Astrocyte (in vitro differentiated cells and primary cell): ENCODE data around the gene B4GALNT2. TPM values are rescaled to one million over a fixed set of nuclear protein-coding genes. Genes with fewer than 3 reads are reported as not detected.
"Not testable (repeated sequence)": the region's sequence is repeated elsewhere in the genome, so short reads cannot be mapped to it uniquely, and the experiment has no call there.

Experiments
- DNase-seq: peaks from one replicate; pipeline ENCODE4 v3.0.0-alpha.2; 2010; ENCODE audit warnings: low read depth
- FAIRE-seq: peaks from 2 replicates; lab custom pipeline; 2011; peaks lifted over from hg19 to GRCh38; lab: Jason Lieb, UNC
- H2AFZ ChIP-seq: 2 replicates; pipeline ENCODE4 v1.6.0; 2012; ENCODE audit warnings: low read depth, low read length, inconsistent platforms
- H3K27ac ChIP-seq: 2 replicates; pipeline ENCODE4 v1.5.1; 2011; ENCODE audit warnings: low read depth, low read length, inconsistent platforms
- H3K27me3 ChIP-seq: 2 replicates; pipeline ENCODE4 v1.6.0; 2011; ENCODE audit warnings: low read length, inconsistent platforms; ENCODE audit not compliant: insufficient read depth
- H3K36me3 ChIP-seq: 2 replicates; pipeline ENCODE4 v1.5.1; 2011; ENCODE audit warnings: low read length, inconsistent platforms; ENCODE audit not compliant: insufficient read depth
- H3K4me1 ChIP-seq: 2 replicates; pipeline ENCODE4 v1.5.1; 2011; ENCODE audit warnings: low read length, inconsistent platforms; ENCODE audit not compliant: insufficient read depth
- H3K4me2 ChIP-seq: 2 replicates; pipeline ENCODE4 v1.6.0; 2012; ENCODE audit warnings: low read length, inconsistent platforms
- H3K4me3 ChIP-seq: 2 replicates; pipeline ENCODE4 v1.5.1; 2011; ENCODE audit warnings: low read depth, mild to moderate bottlenecking, low read length, inconsistent platforms; ENCODE audit not compliant: insufficient read depth
- H3K79me2 ChIP-seq: 2 replicates; pipeline ENCODE4 v1.6.0; 2012; ENCODE audit warnings: mild to moderate bottlenecking, low read length, inconsistent platforms; ENCODE audit not compliant: insufficient read depth
- H3K9ac ChIP-seq: 2 replicates; pipeline ENCODE4 v1.6.0; 2012; ENCODE audit warnings: mild to moderate bottlenecking, low read length, inconsistent platforms
- H3K9me3 ChIP-seq: 2 replicates; pipeline ENCODE4 v1.5.1; 2012; ENCODE audit warnings: low read depth, mild to moderate bottlenecking, low read length, inconsistent platforms; ENCODE audit not compliant: insufficient read depth
- H4K20me1 ChIP-seq: 2 replicates; pipeline ENCODE4 v1.6.0; 2012; ENCODE audit warnings: low read length, inconsistent platforms; ENCODE audit not compliant: insufficient read depth
- H3K27ac Mint-ChIP-seq: one replicate; pipeline ENCODE4 v1.8.0; 2021; ENCODE audit warnings: mild to moderate bottlenecking, mixed read lengths; ENCODE audit not compliant: unreplicated experiment
- H3K27me3 Mint-ChIP-seq: one replicate; pipeline ENCODE4 v1.8.0; 2021; ENCODE audit warnings: low read depth, mixed read lengths; ENCODE audit not compliant: unreplicated experiment
- H3K36me3 Mint-ChIP-seq: one replicate; pipeline ENCODE4 v1.8.0; 2021; ENCODE audit warnings: low read depth, mixed read lengths; ENCODE audit not compliant: unreplicated experiment
- H3K4me1 Mint-ChIP-seq: one replicate; pipeline ENCODE4 v1.8.0; 2021; ENCODE audit warnings: low read depth, mixed read lengths; ENCODE audit not compliant: unreplicated experiment
- H3K4me3 Mint-ChIP-seq: one replicate; pipeline ENCODE4 v1.8.0; 2021; ENCODE audit warnings: mild to moderate bottlenecking, moderate library complexity, mixed read lengths; ENCODE audit not compliant: unreplicated experiment
- H3K9me3 Mint-ChIP-seq: one replicate; pipeline ENCODE4 v1.8.0; 2021; ENCODE audit warnings: mild to moderate bottlenecking, mixed read lengths; ENCODE audit not compliant: unreplicated experiment
- CTCF ChIP-seq: IDR thresholded peaks from 2 replicates; pipeline ENCODE4 v1.5.1; 2011; ENCODE audit warnings: low read depth, mild to moderate bottlenecking, inconsistent platforms, low read length, moderate library complexity; ENCODE audit not compliant: insufficient read depth
- EZH2 ChIP-seq: IDR thresholded peaks from 2 replicates; pipeline ENCODE4 v1.6.1; 2012; ENCODE audit warnings: mild to moderate bottlenecking, low read length, inconsistent platforms; ENCODE audit not compliant: insufficient read depth
- total RNA-seq: library from RNA; stranded (reverse); gene quantifications from 2 replicates; pipeline ENCODE4 v1.2.1, GENCODE V29; 2021

B4GALNT2 gene
- total RNA-seq, 1 donor from 2014 or later = not detected

DNA sequence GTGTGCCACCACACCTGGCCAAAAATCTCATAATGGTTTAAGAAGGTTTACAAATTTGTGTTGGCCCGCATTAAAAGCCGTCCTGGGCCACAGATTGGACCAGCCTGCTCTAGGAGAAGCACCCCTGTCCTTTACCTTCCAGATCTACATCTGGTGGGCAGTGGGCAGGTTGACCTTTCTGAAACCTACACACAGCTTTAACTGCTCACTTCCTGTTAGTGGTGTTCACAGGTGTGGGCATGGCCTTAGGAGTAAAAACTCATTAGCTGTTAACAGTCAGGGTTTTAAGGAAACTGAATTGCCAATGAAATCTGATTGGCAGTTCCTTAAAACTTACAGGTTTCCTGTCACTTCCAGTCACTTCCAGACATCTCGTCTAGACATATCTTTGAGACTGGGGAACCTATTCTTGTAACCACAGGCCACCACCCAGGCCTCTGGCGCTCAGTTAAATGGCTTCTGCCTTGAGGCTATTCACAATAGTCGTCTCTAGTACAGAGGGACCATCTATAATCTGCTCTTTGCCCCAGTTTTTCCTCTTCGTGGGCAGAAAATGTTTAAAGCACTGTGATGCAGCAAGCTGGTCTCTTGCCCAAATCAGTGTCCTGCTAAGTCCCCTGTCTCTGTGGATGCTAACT lies 48.5 kb downstream of the B4GALNT2 start:
- FAIRE-seq = no peak
- Mint-ChIP-seq H3K9me3 (peaks cover 34% of the 10 kb centered on the region), H3K27ac (no peak overlapping the region), H3K27me3 (peaks cover 4% of the 10 kb centered on the region), H3K4me1 (peaks cover 4% of the 10 kb centered on the region), H3K36me3 (peaks cover 2% of the 10 kb centered on the region), H3K4me3 (no peak overlapping the region)
- no peak overlapping the region for H2AFZ ChIP-seq
- H3K27me3 ChIP-seq = peaks cover 2% of the 10 kb centered on the region
- no peaks in the 10 kb centered on the region for H3K79me2 ChIP-seq
- peaks cover 10% of the 10 kb centered on the region for H3K9me3 ChIP-seq
- no peak for DNase-seq
- H3K4me2 ChIP-seq = no peak overlapping the region
- no peak overlapping the region for H3K9ac ChIP-seq
- TF ChIP-seq CTCF = no peak
- no peak for TF ChIP-seq EZH2
- H3K27ac ChIP-seq = no peak overlapping the region
- no peaks in the 10 kb centered on the region for H4K20me1 ChIP-seq
- no peaks in the 10 kb centered on the region for H3K4me1 ChIP-seq
- H3K36me3 ChIP-seq = no peaks in the 10 kb centered on the region
- no peak overlapping the region for H3K4me3 ChIP-seq

DNA sequence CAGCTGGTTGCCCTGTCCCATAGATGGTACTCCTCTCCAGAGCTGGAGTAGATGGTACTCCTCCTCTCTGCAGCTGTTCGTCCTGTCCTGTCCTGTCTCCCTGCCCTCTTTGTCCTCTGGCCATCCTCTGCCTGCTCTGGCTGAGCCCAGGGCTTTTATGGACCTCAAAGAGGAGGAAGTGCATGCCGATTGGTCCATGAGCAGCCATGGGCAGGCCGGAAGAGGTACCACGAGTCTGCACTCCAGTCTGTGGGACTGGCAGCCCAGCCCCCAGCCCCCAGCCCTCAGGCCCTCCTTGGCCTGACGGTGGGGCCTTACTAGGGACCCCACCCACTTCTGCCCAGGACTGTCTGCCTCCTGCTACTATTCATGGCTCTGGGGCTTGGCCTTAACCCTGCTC lies 50.8 kb downstream of the B4GALNT2 start:
- Mint-ChIP-seq H3K9me3 (peaks cover 20% of the 10 kb centered on the region), H3K36me3 (peaks cover 2% of the 10 kb centered on the region), H3K4me1 (peaks cover 4% of the 10 kb centered on the region), H3K27me3 (peaks cover 4% of the 10 kb centered on the region), H3K27ac (no peak overlapping the region), H3K4me3 (no peak overlapping the region)
- H3K36me3 ChIP-seq = no peaks in the 10 kb centered on the region
- H3K4me3 ChIP-seq = no peak overlapping the region
- H4K20me1 ChIP-seq = no peaks in the 10 kb centered on the region
- no peaks in the 10 kb centered on the region for H3K4me1 ChIP-seq
- peaks cover 5% of the 10 kb centered on the region for H3K9me3 ChIP-seq
- no peak overlapping the region for H2AFZ ChIP-seq
- no peak overlapping the region for H3K4me2 ChIP-seq
- H3K79me2 ChIP-seq = no peaks in the 10 kb centered on the region
- TF ChIP-seq EZH2 = no peak
- no peak for TF ChIP-seq CTCF
- DNase-seq (no peak), FAIRE-seq (no peak)
- H3K27ac ChIP-seq = no peak overlapping the region
- peaks cover 2% of the 10 kb centered on the region for H3K27me3 ChIP-seq
- H3K9ac ChIP-seq = no peak overlapping the region

DNA sequence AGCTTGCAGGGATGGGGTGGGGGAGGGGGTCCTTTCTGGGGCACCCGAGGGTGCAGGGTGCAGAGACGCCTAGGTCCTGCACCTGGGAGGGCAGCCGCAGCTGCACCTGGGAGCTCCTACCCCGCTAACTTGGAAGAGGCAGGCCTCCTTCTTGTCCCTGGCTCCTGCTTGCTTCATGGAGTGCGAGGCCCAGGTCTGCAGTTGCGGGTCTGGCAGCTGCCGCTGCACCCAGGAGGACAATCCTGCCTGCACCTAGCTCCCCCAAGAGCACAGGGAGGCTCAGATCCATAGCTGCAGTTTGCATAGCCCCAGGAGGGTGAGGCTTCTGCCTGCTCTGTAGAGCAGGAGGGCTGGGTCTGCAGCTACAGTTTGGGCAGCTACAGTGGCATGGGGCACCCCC lies 51.2 kb downstream of the B4GALNT2 start:
- H3K9me3 ChIP-seq = peaks cover 5% of the 10 kb centered on the region
- Mint-ChIP-seq H3K27ac (no peak overlapping the region), H3K27me3 (peaks cover 4% of the 10 kb centered on the region), H3K4me3 (no peak overlapping the region), H3K36me3 (peaks cover 2% of the 10 kb centered on the region), H3K9me3 (peaks cover 19% of the 10 kb centered on the region), H3K4me1 (peaks cover 4% of the 10 kb centered on the region)
- H3K27ac ChIP-seq = no peak overlapping the region
- no peak for FAIRE-seq
- TF ChIP-seq EZH2 (no peak), CTCF (no peak)
- no peaks in the 10 kb centered on the region for H4K20me1 ChIP-seq
- no peak overlapping the region for H3K4me3 ChIP-seq
- H3K4me1 ChIP-seq = no peaks in the 10 kb centered on the region
- no peaks in the 10 kb centered on the region for H3K36me3 ChIP-seq
- H3K27me3 ChIP-seq = peaks cover 2% of the 10 kb centered on the region
- H3K4me2 ChIP-seq = no peak overlapping the region
- no peaks in the 10 kb centered on the region for H3K79me2 ChIP-seq
- H2AFZ ChIP-seq = no peak overlapping the region
- H3K9ac ChIP-seq = no peak overlapping the region
- no peak for DNase-seq

DNA sequence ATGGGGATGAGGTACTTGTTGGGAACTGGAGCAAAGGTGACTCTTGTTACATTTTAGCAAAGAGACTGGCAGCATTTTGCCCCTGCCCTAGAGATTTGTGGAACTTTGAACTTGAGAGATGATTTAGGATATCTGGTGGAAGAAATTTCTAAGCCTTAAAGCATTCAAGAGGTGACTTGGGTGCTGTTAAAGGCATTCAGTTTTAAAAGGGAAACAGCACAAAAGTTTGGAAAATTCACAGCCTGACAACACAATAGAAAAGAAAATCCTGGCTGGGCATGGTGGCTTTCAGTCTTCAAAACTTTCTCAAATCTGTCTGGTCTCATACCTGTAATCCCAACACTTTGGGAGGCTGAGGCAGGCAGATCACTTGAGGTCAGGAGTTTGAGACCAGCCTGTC lies 52.0 kb downstream of the B4GALNT2 start:
- H3K9ac ChIP-seq, FAIRE-seq, H3K4me1 Mint-ChIP-seq, H4K20me1 ChIP-seq, H3K4me3 ChIP-seq, H3K27ac ChIP-seq, H3K36me3 Mint-ChIP-seq, H3K79me2 ChIP-seq, H3K9me3 ChIP-seq, H3K4me1 ChIP-seq, H3K4me3 Mint-ChIP-seq, DNase-seq, H3K27me3 Mint-ChIP-seq, H3K27me3 ChIP-seq, H3K27ac Mint-ChIP-seq, H3K36me3 ChIP-seq, H2AFZ ChIP-seq, H3K4me2 ChIP-seq: not testable (repeated sequence)
- peaks cover 19% of the 10 kb centered on the region for H3K9me3 Mint-ChIP-seq
